Upper lobe of left lung (tissue), 6 donors: ENCODE results near the gene DNAJC4. TPM values are rescaled to one million over a fixed set of nuclear protein-coding genes. Genes with fewer than 3 reads are reported as not detected.
A peak's percentile ranks its signal among the peaks of the same experiment; 100 is the strongest.

Experiments used
- ATAC-seq, 2 donors: fragments of 200-7000 bp; cut with Tn5 transposase; one replicate each; pipeline ENCODE4 v1.9.1; 2022; ENCODE audit warnings: mild to moderate bottlenecking in 2 of 2, moderate library complexity in 2 of 2; ENCODE audit not compliant: low FRiP score in 2 of 2
- DNase-seq, 2 donors: peaks; one replicate each; pipeline ENCODE4 v3.0.0-alpha.2; 2019 to 2020
- H3K27ac ChIP-seq, 4 donors: fragments of 200-600 bp; sonication (generic); one replicate each; pipeline ENCODE4 v1.5.1; 2016 to 2019
- H3K27me3 ChIP-seq, 4 donors: fragments of 200-600 bp; sonication (generic); one replicate each; pipeline ENCODE4 v1.5.1; 2017 to 2019
- H3K36me3 ChIP-seq, 4 donors: fragments of 200-600 bp; sonication (generic); one replicate each; pipeline ENCODE4 v1.5.1; 2016 to 2019
- H3K4me1 ChIP-seq, 4 donors: fragments of 200-600 bp; sonication (generic); one replicate each; pipeline ENCODE4 v1.5.1; 2018 to 2019
- H3K4me3 ChIP-seq, 4 donors: fragments of 200-600 bp; sonication (generic); one replicate each; pipeline ENCODE4 v1.5.1; 2017 to 2019; ENCODE audit warnings: mild to moderate bottlenecking in 2 of 4, moderate library complexity in 1 of 4
- H3K9me3 ChIP-seq, 4 donors: fragments of 200-600 bp; sonication (generic); one replicate each; pipeline ENCODE4 v1.5.1; 2018 to 2019
- CTCF ChIP-seq, 6 experiments: fragments of 450-650 bp in 4 of 6; fragments of 200-600 bp in 2 of 6; sonication (generic) in 2 of 6; IDR thresholded peaks; one replicate each; pipeline ENCODE4 v1.5.1; 2016 to 2019; ENCODE audit warnings: antibody characterized with exemption in 6 of 6
- EP300 ChIP-seq, 4 donors: sonication (generic); formaldehyde crosslinking; IDR thresholded peaks; one replicate each; pipeline ENCODE4 v1.5.1; 2017; ENCODE audit warnings: antibody characterized with exemption in 4 of 4, control low read depth in 2 of 4
- POLR2A ChIP-seq, 4 donors: fragments of 450-650 bp; IDR thresholded peaks; one replicate each; pipeline ENCODE4 v1.5.1; 2016 to 2017; ENCODE audit warnings: antibody characterized with exemption in 4 of 4, mild to moderate bottlenecking in 2 of 4
- POLR2AphosphoS5 ChIP-seq, 2 donors: sonication (generic); formaldehyde crosslinking; IDR thresholded peaks; one replicate each; pipeline ENCODE4 v1.5.1; 2017; ENCODE audit warnings: antibody characterized with exemption in 2 of 2
- WGBS, 2 donors: methylation state at CpG; one replicate each; pipeline ENCODE4 v1.1.5; 2017 to 2018; 5-methylcytosine and 5-hydroxymethylcytosine counted together
- total RNA-seq, 6 donors: library from RNA; depleted of rRNA in 4 of 6; stranded (reverse); fragments of >200 nt in 4 of 6; gene quantifications; one replicate each; pipeline versions ENCODE4 v1.1.0 to v1.2.1, GENCODE V29; 2016 to 2021
- donor health status: DM: no; HTN: no; CAD: no; lungs with moderate emphysema.
- donor health status: DM: no; HTN: yes; CAD: no; lungs with severe emphysema.

Gene DNAJC4
- total RNA-seq, 6 donors from 2014 or later, result 25.0 to 52.0 (median 39.2) TPM

GRCh38 chr11:64204080-64204440 lies 26.3 kb upstream of the DNAJC4 start:
- ATAC-seq (no peak), DNase-seq (peak in 1 of 2 donors; percentile 68)
- Histone ChIP-seq H3K4me3 (no peak overlapping the region), H3K27ac (peak overlapping the region in 1 of 4 donors; percentile 93), H3K9me3 (no peaks in the 10 kb centered on the region), H3K36me3 (peaks cover 20 to 58% (median 43%) of the 10 kb centered on the region in 4 donors), H3K4me1 (peaks cover 24 to 46% (median 36%) of the 10 kb centered on the region in 4 donors), H3K27me3 (no peaks in the 10 kb centered on the region)
- TF ChIP-seq CTCF (IDR thresholded peaks at IDR 0.05) (no peak), POLR2AphosphoS5 (IDR thresholded peaks at IDR 0.05) (no peak), EP300 (IDR thresholded peaks at IDR 0.05) (no peak), POLR2A (IDR thresholded peaks at IDR 0.05) (no peak)
- WGBS, 2 donors, result 89 to 91% methylated on average over 16 of the region's 16 CpGs

GRCh38 chr11:64204464-64204989 lies 25.8 kb upstream of the DNAJC4 start:
- TF ChIP-seq POLR2AphosphoS5 (IDR thresholded peaks at IDR 0.05) (peak; percentile 56 to 64), POLR2A (IDR thresholded peaks at IDR 0.05) (no peak), EP300 (IDR thresholded peaks at IDR 0.05) (no peak), CTCF (IDR thresholded peaks at IDR 0.05) (peak; percentile 66 to 88 (median 71))
- Histone ChIP-seq H3K36me3 (peaks cover 20 to 54% (median 41%) of the 10 kb centered on the region in 4 donors), H3K27me3 (no peaks in the 10 kb centered on the region), H3K9me3 (no peaks in the 10 kb centered on the region), H3K27ac (peak overlapping the region in 2 of 4 donors; percentile 93 to 94), H3K4me1 (peaks cover 24 to 47% (median 36%) of the 10 kb centered on the region in 4 donors), H3K4me3 (no peak overlapping the region)
- WGBS, 2 donors, result 31 to 36% methylated on average over 7 of the region's 7 CpGs
- ATAC-seq (peak; percentile 69 to 74), DNase-seq (peak in 1 of 2 donors; percentile 95)

- H3K27ac ChIP-seq, result peak within 1 kb of the TSS; percentile 86 to 94 (median 90)
- H3K4me1 ChIP-seq, result peaks cover 24 to 47% (median 36%) of the 10 kb centered on the region in 4 donors
- H3K36me3 ChIP-seq, result peaks cover 9 to 46% (median 38%) of the 10 kb centered on the region in 4 donors
- TF ChIP-seq POLR2A (IDR thresholded peaks at IDR 0.05) (peak in 1 of 4 donors; percentile 74), POLR2AphosphoS5 (IDR thresholded peaks at IDR 0.05) (peak in 1 of 2 donors; percentile 68), EP300 (IDR thresholded peaks at IDR 0.05) (no peak), CTCF (IDR thresholded peaks at IDR 0.05) (no peak)
- H3K4me3 ChIP-seq, result peak within 1 kb of the TSS; percentile 37 to 62 (median 50)
- peak; percentile 60 to 65 for ATAC-seq
- DNase-seq, result peak; percentile 89
- H3K27me3 ChIP-seq, result no peaks in the 10 kb centered on the region
- H3K9me3 ChIP-seq, result no peaks in the 10 kb centered on the region
- 50 to 56% methylated on average over 2 to 27 of the region's 27 CpGs for WGBS, 2 donors
Measured at GRCh38 chr11:64206457-64207255, 23.7 kb upstream of the DNAJC4 start, which contains the start of gene FERMT3. TSS of gene FERMT3 (plus strand) at chr11:64206721. CDS start at chr11:64207365, 644 bp downstream.

- Histone ChIP-seq H3K27me3 (no peaks in the 10 kb centered on the region), H3K9me3 (no peaks in the 10 kb centered on the region), H3K36me3 (peaks cover 9 to 46% (median 37%) of the 10 kb centered on the region in 4 donors), H3K27ac (peak overlapping the region; percentile 86 to 94 (median 90)), H3K4me1 (peaks cover 24 to 47% (median 36%) of the 10 kb centered on the region in 4 donors), H3K4me3 (peak overlapping the region; percentile 37 to 62 (median 50))
- peak; percentile 63 to 70 for TF ChIP-seq POLR2AphosphoS5 (IDR thresholded peaks at IDR 0.05)
- peak in 2 of 4 donors; percentile 32 to 75 for TF ChIP-seq POLR2A (IDR thresholded peaks at IDR 0.05)
- no peak for TF ChIP-seq CTCF (IDR thresholded peaks at IDR 0.05)
- no peak for TF ChIP-seq EP300 (IDR thresholded peaks at IDR 0.05)
- DNase-seq (peak; percentile 80 to 87), ATAC-seq (peak; percentile 64 to 82)
- WGBS, 2 donors, result 26 to 34% methylated on average over 18 to 21 of the region's 30 CpGs
Measured at GRCh38 chr11:64207256-64208085, 22.9 kb upstream of the DNAJC4 start.
